NCI-H1105 (cell line): ENCODE data around the gene UBASH3B.
A peak's percentile ranks its signal among the peaks of the same experiment; 100 is the strongest.

ENCODE experiments used
- DNase-seq: peaks from one replicate; lab custom pipeline; 2025; lab: John Stamatoyannopoulos, UW

Gene UBASH3B

DNA sequence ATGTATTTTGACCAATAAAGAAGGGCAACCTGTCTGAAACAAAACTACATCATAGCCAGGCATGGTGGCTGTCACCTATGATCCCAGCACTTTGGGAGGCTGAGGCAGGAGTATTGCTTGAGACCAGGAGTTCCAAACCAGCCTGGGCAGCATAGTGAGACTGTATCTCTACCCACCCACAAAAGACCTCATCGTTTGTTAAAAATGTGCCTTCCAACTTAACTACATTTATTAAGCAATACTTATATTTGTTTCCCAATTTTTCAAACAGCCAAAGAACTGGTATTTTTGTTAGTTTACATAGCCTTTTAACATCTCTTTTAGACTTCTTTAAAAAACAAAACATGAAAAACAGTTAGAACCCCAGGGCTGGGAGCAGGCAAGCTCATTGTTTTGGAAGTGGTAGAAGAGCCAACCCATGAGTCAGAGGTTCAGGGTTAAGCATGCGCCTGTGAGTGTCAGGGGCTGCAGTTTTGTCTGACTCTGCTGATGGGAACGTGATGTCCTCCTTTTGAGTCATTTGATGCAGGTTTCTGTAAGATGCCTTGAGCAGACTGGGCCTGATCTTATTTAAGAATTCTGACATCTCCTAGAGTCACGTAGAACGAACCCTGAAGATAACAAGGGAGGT, 128.9 kb downstream of the UBASH3B start:
- DNase-seq = no peak

DNA sequence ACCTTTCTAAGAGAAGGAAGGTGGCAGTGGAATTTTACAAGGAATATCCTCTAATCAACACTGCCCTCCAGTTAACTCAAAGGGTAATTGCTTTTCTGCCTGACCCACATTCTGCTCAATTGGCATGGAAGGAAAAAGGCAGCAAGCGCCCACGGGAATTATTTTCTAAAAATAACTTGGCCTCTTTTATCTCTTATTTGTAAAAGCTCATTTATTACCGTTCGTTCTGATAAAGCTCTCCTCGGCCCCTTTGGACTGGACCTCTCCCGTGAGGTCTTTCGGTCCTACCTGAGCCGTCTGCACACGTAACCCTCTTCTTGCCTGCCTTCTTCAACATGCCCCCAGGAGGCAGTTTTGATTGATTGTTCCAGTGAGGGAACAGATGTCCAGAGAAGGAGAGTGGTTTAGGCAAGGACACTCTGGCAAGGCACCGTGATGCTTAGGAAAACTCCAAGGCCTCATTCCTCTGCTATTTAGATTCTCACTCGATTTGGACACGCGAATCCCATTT, 129.6 kb downstream of the UBASH3B start:
- no peak for DNase-seq

GRCh38 chr11:122786896-122787295, 131.4 kb downstream of the UBASH3B start:
- no peak for DNase-seq

DNA sequence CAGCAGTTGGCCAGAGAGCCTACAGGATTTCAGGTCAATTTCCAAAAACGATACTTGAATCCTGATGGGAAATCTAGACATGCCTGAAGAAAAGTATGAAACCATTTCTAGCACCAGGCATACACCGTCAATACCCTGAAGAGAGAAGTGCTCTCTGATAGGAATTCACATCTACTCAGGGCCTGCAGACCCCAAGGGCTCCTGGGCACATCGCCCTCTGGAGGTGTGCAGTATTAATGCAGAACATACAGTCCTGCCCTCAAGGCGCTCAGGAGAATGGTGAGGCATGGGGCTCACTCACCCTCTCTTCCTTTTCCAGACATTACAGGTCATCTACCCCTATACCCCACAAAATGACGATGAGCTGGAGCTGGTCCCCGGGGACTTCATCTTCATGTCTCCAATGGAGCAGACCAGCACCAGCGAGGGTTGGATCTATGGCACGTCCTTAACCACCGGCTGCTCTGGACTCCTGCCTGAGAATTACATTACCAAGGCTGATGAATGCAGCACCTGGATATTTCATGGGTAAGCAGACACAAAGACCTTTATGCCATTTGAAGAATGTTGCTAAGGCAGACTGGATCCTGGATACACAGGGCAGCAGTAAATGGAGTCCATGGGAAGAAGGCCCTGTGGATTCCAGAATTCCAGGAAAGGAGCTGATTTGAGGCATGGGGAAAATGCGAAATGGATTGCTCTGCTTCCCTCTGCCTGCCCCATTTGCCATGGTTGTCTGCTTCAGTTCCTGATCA, 133.4 kb downstream of the UBASH3B start:
- no peak for DNase-seq

DNA sequence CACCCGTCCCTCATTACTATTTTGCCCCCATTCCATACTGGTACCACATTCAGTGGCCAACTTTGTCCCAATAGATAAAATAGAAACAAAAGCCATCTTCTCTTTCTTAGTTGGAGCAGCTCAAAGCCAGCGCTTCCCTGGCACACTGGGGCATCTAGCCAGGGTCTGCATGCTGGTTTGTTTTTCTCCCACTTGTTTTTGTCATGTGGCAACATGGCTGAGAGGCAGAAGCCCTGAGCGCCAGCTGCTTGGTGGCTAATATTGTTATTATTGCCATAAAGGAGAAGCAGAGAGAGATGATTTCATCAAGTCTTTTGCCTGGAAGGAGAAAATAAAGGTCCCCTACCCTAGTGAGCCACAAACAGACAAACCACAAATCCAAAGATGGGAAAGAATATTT, 134.4 kb downstream of the UBASH3B start:
- no peak for DNase-seq

GRCh38 chr11:122791411-122791810, 135.9 kb downstream of the UBASH3B start:
- DNase-seq = no peak

DNA sequence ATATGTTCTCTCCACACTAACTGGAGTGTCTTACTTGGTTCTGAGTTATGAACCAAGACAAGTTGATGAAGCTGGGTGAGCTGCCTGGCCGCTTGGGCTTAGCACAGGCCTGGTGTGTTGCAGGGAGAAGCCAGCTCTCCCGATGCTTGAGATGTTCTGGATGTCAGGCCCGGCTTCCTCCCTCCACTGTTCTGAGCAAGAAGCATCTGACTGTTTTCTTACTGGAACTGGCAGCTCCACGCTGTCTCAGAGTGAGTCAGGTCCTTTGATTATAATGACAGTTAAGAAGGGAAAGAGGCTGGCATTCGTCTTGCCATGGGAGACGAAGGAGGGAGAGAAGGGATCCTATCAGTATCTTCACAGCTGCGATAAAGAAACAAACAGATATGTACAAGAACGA, 136.3 kb downstream of the UBASH3B start:
- DNase-seq = no peak

- DNase-seq = no peak
These were observed 138.0 kb downstream of the UBASH3B start for GRCh38 chr11:122793515-122793914.

- DNase-seq = no peak
These were observed 139.8 kb downstream of the UBASH3B start for GRCh38 chr11:122795307-122795706.

DNA sequence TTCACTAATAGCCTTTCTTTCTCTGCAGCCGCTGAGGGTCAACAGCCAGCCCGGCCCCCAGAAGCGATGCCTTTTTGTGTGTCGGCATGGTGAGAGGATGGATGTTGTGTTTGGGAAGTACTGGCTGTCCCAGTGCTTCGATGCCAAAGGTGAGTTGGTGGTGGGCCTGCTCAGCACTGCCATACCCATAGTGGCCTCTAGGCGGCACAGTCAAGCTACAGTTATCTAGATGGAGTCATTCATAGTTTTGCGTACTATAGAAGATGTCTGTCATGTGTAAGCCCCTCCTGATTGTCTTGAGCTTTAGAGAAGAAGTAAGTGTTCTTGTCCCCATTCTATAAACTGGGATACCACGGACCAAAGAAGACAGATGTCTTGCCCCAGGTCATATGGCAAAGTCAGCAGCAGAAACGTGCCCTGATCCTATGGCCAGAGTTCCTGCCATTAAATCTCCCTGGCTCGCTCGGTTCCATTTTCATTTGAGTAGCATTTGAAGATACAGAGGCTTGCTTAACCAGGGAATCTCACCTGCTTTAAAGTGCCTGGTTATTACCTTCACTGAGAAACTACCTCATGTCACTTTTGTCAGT, 140.7 kb downstream of the UBASH3B start:
- DNase-seq = peak; percentile 39

DNA sequence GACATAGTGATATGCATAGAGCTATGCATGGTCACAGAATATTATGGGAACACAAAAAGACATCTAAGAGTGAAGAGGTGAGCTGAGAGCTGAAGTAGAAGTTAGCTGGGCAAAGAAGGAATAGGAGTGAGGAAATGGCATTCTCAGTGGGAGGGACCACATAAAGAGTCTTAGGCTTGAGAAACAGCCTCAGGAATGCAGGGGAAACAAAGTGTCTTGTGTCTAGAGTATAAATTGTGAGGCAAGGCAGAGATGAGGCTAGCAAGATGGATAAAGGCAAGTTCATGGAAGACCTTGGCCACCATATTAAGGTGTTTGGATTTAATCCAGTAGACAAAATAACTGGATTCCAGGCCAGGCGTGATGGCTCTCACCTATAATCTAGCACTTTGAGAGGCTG, 142.1 kb downstream of the UBASH3B start:
- no peak for DNase-seq

GRCh38 chr11:122799406-122800105, 144.0 kb downstream of the UBASH3B start:
- no peak for DNase-seq

GRCh38 chr11:122802876-122803275, 147.4 kb downstream of the UBASH3B start:
- DNase-seq = no peak

DNA sequence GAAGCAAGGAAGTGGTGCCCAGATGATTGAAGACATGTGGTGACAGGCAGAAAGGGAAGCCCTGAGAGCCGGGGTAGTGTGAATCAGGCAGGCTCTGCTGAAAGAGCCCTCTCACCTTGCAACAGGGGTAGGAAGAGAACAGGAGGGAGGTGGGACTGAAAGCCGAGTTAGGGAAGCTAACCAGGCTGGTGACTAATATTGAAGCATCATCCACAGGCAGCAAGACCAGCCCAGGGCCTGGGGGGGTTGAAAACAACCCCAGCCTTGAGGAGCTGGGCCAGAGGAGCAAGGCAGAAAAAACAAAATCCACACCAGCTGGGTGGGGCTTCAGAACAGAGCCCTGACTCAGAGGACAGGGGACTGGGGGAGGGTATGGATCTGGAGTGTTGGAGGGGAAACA, 147.8 kb downstream of the UBASH3B start:
- no peak for DNase-seq

DNA sequence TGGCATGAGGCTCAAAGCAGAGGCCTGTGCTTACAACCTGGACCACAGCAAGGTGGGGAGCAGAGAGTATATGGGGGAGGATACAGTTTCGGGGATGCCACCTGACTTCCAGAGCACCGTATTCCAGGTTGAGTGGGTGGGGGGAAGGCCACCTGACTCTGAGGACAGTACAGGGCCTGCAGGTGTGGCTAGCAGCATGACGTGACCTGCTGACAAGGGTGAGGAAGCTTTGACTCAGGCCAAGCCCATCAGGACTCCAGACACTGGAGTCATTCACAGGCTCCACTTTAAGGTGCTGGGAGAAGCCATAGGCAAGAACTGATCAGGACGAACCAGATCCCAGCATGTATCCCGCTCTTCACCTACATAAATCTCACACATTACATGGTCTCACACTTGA, 148.2 kb downstream of the UBASH3B start:
- no peak for DNase-seq

GRCh38 chr11:122804161-122804560, 148.6 kb downstream of the UBASH3B start:
- DNase-seq = no peak

GRCh38 chr11:122804796-122805195, 149.3 kb downstream of the UBASH3B start:
- DNase-seq = no peak

GRCh38 chr11:122807731-122808477, 152.4 kb downstream of the UBASH3B start:
- no peak for DNase-seq

DNA sequence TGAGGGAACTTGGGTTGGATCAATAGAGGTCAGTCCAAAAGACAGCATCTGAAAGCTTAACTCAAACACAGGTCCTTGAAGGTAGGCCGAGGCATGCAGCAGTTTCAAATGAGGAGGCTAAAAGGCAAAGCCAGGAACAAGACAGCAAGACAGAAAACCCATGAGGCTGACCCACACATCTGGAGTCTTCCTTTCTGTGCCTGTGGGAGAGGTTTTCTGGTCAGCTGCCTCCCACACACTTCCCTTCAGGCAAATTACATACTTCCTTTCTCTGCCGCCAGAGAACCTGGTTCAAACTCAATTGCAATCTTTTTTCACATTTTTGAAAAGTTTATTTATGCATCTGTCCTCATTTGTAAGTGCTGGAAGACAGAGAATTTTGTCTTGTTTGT, 153.0 kb downstream of the UBASH3B start:
- no peak for DNase-seq

DNA sequence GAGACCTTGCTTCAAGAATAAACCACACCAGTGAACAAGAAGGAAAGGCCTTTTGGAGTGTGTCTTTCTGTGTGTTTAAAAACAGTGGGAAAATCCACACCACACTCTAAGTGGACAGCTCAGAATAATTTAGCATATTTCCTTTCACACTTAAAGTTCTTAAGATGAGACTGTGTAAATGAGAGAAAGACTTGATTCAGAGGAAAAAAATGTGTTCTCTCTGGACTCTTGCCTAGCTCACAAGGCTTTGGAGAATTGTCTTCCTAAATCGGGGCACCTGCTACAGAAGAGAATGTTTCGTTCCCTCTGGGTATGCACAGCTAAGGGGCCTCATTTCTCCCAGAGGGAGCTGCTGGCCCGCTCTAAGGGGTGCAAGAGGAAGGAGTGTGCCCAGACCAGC, 154.3 kb downstream of the UBASH3B start:
- no peak for DNase-seq

GRCh38 chr11:122811721-122812120, 156.2 kb downstream of the UBASH3B start:
- no peak for DNase-seq

DNA sequence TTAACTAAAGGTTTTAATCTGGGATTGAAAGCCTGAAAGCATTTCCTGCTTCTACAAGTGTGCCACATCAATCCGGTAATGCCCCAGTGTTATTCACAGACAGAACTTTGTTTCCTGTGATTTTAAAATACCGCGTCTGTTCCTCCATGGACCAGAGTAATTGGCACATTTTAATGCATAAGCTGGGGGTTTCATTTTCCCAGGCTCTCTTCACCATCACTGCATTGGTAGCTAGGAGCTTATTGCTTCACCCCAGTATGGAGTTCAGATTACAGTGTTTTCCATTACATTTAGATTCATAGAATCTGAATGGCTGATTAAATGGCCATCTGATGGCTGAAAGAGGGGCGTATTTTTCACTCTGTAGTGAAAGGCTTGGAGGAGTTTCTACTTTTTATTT, 157.1 kb downstream of the UBASH3B start:
- DNase-seq = no peak
